ENCODE measurements around the gene CXCL12. TPM values are rescaled to one million over a fixed set of nuclear protein-coding genes. Genes with fewer than 3 reads are reported as not detected.

CXCL12 gene
- total RNA-seq, 1 donor from 2014 or later, result 394 TPM

DNA sequence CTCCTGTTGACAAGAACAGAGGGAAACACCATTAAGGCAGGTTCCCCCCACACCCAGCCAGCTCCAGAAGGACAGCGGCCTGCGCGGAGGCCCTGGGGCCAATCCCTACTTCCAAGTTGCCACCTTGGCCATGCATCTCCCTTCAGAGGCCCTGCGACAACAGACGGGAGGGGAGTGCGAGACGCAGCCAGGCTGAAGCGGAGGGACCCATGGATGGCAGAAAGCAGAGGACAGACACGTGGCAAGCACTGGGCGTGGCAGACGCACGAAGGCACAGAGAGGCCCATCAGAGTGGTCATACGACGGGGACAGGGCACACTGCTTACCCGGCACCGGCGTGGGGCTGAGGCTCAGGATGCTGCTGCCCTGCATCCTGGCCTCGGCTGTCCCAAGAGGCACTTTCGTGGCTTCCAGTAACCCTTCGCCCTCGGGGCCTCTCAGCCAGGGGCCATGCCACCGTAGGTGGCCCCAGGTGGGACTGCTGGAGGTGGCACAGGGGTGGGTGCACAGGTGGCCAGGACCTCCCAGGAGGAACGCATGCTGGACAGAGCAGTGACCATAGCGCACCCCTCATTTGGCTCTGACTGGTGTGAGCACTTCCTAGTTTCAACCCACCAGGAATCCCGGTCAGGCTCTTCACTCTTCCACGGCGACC is 11.4 kb downstream of the CXCL12 start:
- ATAC-seq, result no peak
- no peak for DNase-seq (ENCODE audit: low spot score)
- intact Hi-C loops (cut with DNase I), result no loop called here

DNA sequence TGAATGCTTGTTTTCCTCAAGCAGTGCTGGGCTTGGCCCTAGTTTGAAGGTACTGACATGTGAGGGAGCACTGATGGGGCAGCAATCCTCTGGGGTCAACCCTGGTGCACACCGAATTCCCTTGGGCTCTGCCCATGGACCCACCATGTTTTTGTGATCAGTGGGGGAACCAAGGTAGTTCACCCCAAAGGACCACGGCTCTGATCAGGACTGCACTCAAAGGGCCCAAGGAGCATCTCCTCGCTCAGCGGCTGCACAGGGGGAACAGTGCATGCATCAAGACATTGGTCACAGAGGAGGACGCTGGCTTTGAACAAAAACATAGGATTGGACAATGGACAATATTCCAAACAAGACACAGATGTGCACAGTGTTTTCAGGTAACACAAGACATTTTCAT is 12.7 kb downstream of the CXCL12 start:
- no peak for ATAC-seq
- intact Hi-C loops (cut with DNase I), result no loop called here
- DNase-seq (ENCODE audit: low spot score), result no peak

DNA sequence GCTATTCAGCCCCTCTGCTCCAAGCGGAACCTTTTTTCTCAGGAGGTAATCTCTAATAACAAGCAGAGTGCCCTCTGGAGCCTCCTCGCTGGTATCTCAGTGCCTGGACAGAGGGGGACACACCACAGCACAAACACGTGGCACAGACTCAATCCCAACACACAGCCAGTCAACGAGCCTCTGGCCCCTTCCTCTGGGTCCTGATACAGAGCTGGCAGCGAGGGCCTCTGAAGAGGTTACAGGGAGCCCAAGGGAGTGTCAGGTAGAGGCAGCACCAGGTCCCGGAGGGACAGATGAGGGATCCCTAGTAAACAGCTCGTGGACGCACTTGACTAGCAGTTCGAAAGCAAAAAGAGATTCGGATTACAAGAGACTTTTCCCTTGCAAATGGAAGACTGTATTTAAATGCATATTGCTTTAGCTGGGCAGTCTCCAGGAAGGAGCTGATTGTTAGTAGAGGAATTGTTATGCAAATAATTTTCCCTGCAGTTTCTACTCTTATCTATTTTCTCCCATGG is 14.1 kb downstream of the CXCL12 start:
- no peak for DNase-seq (ENCODE audit: low spot score)

DNA sequence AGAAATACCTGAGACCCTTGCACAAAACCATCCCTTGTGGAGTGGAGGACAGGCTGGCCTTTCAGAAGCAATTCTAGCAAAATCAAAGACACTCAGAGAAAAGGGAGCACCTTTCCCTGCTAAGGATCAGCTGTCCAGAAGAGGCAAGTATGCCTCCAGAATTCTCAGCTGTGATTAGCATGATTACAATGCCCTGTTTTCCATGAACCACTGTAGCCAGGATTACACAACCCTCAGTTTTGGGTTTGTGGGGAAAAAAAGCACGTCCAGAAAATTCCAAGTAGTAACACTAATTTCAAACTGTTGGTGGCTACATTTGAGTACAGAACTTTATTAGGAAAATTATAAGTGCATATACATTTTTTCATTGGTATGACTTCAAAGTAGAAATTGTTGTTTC is 15.0 kb downstream of the CXCL12 start:
- intact Hi-C loops (cut with DNase I), result no loop called here
- ATAC-seq (peak; percentile 48), DNase-seq (ENCODE audit: low spot score) (no peak)

More for the DNA sequence above, 14.1 kb downstream of the CXCL12 start:
- no peak for ATAC-seq
- intact Hi-C loops (cut with DNase I), result no loop called here

DNA sequence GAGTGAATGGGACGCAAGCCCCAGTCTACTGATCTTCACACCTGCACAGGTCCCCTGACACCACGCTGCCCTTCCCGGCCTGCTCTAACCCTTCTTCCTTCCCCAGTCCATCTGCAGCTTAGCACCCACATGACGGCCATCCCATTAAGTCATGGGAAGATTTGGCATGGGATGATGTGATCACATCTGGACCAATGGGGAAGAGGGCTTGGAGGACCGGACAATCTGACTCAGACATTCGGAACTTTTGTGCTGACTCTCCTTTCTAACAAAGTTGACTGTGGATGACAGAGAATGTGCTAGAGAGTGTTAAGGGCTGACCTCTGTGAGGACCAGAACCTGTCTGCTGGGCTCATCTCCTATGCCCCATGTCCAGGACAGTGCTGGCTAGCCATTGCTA is 15.6 kb downstream of the CXCL12 start:
- DNase-seq (ENCODE audit: low spot score), result no peak
- ATAC-seq, result peak; percentile 33
- intact Hi-C loops (cut with DNase I), result no loop called here

DNA sequence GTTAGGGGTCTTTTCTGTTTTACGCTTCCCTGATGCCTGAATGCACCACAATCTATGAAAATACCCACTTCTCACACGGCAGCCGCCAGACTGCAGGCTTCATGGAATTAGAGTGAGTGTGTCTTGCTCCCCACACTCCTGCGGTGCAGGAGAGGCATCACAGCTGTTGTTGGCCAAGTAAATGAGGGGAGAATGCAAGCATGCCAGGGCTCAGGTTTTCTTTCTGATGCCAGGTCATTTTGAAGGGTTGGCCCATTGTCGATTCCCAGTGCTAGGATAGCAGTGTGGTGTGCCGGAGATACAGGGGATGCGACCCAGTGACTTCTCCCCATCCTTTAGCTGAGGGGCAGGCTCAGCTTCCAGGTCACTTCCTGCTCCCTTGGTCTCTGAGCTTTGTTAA is 16.3 kb downstream of the CXCL12 start:
- intact Hi-C loops (cut with DNase I), result no loop called here

DNA sequence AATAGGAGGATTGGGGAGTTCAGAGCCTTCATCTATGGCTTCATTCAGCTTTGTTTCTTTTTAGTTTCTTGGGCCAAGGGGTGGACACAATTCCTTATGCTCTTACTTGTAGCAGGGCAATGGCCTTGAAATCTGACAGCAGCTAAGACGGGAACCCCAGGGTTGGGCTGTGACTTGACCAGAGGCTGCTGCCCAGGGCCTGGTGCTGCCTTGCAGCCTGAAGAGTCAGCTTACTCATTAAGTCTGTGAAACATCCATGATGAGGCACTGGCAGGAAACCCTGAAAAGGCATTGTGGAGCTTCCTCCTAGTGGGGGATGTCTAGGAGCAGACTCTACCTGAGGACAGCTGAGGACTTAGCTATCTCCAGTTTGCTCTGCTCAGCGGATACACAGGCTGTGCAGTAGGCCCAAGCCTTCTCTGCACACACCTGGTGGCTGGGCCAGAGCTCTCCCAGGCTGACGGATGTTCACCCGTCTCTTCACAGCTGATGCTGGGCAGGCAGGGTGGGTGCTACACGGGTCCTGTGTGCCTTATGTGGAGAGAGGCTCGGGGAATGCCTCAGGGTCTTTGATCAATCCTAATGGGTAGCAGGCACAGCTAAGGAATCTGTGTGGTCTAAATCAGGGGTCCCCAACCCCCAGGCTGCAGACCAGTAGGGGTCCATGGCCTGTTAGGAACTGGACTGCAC is 17.8 kb downstream of the CXCL12 start:
- ATAC-seq (no peak), DNase-seq (ENCODE audit: low spot score) (no peak)
- intact Hi-C loops (cut with DNase I), result no loop called here

More for the DNA sequence above, 16.3 kb downstream of the CXCL12 start:
- ATAC-seq, result no peak
- DNase-seq (ENCODE audit: low spot score), result no peak

DNA sequence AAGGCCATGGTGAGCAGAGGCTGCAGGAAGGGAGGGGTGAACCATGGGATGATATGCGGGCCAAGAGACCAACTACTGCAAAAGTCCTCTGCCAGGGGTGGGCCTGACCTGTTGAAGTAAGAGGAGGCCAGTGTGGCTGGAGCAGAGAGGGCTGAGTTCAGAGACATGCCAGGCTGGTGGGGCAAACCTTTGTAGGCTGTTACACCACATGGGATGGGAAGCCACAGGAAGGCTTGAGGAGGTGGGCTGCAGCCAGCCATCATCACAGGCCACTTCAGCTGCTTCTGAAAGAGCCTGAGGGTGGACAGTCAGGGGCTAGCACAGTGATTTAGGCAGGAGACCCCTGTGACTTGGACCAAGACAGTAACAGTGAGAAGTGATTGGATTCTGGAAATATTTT is 20.3 kb downstream of the CXCL12 start:
- no peak for DNase-seq (ENCODE audit: low spot score)
- no peak for ATAC-seq
- intact Hi-C loops (cut with DNase I), result no loop called here

DNA sequence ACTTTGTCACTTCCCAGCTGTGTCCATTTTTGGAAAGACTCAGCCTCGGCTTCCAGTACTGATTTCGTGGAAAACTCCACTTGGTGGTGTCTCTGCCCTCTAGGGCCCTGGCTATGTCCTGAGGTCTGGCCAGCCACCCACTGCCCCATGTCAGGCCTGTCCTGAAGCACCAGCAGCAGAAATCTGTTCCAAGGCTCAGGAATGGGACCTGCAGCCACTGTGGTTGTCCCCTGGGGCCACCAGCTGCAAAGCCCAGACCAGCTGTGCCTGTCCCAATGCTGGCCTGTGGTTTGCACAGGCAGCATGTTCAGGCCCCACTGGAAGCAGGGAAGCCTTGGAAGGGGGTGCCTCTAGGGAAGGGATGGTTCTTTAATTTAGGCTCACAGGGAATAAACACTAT is 21.2 kb downstream of the CXCL12 start:
- intact Hi-C loops (cut with DNase I), result no loop called here
- ATAC-seq, result no peak

DNA sequence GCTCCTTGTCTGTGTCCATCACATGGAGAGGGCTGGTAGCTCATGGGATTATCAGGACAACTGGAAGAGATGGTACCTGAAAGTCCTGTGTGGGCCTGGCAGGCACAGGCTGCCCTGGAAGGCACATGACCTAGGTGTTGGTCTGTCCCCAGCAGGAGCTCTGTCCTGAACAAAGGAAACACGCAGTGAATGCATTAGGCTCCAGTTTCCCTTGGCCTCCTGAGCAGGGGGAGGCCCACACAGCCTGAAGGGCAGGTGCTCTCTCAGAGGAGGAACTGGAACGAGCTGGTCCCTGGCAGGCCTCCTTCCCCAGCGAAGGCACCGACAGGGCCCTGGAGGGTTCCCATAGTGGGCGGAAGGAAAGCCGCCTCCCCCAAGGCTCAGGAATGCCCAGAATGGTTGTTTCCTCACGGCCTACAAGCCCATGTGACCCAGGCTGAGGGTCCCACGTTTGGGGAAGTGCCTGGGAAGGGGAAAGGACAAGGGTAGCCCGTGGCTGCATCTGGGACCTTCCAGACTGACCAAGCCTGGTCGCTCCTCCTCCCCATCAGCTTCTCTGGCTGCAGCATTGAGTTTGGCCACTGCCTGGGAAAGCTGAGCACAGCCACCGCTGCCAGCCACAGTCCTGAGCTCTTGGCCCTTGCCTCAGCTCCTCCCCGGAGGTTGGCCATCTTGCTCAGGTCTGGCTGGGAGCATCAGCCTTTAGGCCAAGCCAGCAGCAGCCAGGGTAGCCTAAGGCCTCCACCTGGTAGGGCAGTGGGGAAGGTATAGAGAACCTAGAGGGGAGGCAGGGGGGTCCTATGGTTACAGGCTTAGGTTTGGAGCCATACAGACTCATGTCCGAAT is 21.8 kb downstream of the CXCL12 start:
- DNase-seq (ENCODE audit: low spot score) (no peak), ATAC-seq (peak; percentile 11)
- intact Hi-C loops (cut with DNase I), result no loop called here

More for the DNA sequence above, 21.2 kb downstream of the CXCL12 start:
- DNase-seq (ENCODE audit: low spot score), result no peak

DNA sequence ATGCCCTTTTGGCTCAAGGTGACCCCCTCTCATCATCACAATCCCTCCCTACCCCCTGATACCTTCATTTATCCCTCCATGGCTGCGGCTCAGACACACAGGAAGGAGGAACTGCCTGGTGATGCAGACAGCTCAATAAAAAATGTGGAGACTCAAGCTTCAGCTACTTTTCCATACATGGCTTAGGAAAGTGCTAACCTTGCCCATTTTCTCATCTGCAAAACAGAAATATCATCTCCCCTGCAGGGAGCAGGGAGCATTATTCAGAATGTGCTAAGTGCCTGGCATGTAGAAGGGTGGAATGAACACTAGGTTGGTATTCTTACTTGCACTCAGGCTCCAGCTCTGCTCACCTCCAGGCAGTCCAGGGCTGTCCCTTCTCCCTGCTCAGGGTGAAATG is 23.8 kb downstream of the CXCL12 start:
- DNase-seq (ENCODE audit: low spot score) (no peak), ATAC-seq (no peak)
- intact Hi-C loops (cut with DNase I), result no loop called here

DNA sequence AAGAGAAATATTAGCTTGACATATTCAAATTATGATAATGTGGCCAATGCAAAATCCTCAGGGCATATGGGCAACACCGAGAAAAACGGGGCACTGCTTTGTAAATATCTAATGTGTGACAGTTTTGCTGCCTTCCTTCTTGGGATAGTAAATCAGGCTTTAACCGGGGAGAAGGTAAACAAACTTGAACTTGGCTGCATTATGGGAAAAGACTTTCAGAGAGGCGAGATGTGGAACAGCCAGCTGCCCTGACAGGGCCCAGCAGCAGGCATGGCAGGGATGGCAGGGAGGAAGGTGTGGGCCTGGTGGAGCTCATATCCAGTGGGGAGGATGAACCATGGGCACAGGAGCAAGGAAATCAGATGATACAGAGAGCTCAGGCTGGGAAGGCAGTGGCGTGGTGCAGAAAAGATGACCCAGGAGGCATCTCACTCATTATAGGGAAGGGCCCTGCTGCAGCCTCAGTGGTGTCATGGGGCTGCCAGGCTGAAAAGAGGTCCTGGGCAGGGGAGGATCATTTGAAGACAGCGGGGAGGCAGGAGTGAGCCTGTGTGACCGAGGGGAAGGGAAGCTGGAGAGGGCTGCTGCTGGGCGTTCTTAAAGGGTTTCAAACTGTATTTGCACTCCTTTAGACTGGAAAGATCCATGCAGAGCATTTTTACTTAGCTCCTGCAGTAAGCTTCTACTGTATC is 26.7 kb downstream of the CXCL12 start:
- ATAC-seq (no peak), DNase-seq (ENCODE audit: low spot score) (no peak)
- intact Hi-C loops (cut with DNase I), result no loop called here

DNA sequence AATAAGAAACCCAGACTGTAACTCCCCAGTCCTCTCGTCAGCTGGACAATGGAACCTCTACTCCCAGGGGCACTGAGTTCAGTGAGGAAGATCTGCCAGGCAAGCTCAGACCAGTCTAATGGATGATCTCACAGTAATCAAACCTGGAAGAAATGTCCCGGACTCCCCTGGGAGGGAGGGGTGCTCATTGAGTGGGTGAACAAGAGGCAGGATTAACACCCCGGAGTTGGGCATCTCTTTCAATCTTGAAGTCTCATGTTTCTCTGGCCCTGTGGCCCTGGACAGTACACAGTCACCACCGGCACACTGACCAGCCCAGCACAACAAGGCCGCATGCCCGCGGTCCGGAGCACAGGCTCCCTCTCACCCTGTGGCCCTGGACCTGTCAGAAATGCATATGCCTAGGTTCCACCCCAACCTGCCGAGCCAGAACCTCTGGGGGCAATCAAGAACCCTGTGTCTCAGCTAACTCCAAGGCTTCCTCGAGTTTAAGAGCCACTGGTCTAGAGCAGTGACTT is 27.8 kb downstream of the CXCL12 start:
- DNase-seq (ENCODE audit: low spot score) (no peak), ATAC-seq (peak; percentile 23)
- intact Hi-C loops (cut with DNase I), result no loop called here

DNA sequence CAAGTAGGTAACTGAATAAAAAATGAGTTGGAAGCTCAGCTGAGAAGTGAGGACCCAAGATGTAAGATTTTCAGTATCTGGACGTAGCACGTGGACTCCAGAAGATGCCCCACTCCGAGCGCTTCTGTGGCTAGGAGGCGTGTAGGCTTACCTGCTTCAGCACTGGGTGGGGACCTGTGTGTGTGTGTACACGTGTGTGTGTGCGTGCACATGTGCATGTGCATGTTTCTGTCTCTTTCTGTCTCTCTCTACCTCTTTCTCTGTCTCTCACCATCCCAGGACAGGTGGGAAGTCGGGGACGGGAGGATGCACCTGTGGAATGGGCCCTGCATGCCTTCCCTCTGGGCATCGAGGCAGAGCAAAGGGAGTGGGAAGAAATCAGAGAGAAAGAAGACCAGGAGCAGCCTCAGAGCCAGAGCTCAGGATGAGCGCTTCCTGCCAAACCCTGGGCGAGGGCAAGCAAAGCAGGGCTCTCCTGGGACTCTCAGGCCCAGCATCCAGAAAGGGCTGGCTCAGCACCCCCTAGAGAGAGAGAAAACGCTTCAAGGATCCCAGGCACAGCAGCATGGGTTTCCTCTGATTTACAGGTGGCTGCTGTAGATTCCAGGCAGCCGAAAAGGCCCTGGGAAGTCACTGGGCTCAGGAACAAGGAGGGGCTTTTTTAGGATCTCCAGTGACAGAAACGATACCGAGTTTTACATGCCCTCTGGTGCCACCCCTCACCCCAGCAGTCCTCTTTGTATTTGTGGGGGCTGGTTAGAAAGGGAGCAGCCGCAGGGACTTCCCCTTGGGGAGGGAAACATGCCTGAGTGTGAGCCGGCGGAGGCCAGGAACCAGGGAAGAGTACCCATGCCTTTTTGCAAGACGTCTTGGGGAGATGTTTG is 28.5 kb downstream of the CXCL12 start:
- intact Hi-C loops (cut with DNase I), result no loop called here
- DNase-seq (ENCODE audit: low spot score) (no peak), ATAC-seq (no peak)

DNA sequence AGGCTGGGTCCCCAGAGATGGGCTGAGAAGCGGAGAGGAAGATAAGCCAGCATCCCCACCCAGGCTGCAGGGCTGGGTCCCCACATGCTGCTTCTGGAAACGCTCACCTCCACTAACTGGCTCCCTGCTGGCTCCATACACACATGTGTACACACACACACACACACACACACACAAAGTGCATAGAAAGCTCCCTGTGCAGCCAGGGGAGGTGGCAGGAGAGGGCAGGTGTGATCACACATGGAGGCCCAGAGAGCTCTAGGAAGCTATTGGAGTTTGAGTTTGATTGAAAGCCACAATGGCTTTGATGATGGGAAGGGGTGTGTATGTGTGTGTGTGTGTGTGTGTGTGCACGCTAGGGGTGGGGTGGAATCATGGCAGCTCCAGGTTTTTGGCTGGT is 29.3 kb downstream of the CXCL12 start:
- intact Hi-C loops (cut with DNase I), result no loop called here
- no peak for DNase-seq (ENCODE audit: low spot score)

DNA sequence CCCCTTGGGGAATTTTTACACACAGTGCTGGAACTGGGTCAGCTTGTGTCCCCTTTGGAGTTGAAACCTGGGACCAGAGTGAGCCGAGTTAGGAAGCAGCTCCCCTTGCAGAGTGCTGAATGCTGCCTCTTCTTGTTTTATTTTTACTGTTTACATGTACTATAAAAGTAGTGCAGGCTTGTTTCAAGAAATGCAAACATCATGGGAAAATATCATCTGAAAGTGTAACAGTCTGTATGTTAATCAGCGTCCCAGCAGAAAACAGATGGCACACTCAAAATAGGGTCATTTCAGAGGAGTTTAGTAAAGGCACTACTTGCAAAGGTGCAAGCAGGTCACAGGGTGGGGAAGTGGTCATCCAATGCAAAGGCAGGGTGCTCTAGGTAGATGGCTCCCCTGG is 30.1 kb downstream of the CXCL12 start:
- ATAC-seq (no peak), DNase-seq (ENCODE audit: low spot score) (peak; percentile 19)
- intact Hi-C loops (cut with DNase I), result no loop called here

More for the DNA sequence above, 29.3 kb downstream of the CXCL12 start:
- ATAC-seq, result no peak

DNA sequence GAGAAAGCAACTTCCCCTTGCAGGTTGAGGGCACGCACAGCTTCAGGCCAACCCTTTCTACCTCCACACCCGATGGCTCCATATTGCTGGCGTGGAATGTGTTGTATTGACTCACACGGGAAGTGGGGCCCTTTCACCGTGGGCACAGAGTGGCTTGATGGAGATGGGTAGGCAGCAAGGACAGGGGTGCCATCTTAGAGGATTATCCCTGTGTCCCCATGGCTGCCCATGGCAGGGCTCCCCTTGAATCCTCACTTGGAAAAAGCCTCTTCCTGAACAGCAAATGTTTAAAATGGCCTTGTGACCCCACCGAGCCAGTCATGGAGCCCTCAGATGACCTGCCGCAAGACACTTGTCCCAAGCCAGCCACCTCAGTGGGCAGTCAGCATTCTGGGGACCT is 31.2 kb downstream of the CXCL12 start:
- DNase-seq (ENCODE audit: low spot score) (peak; percentile 28), ATAC-seq (no peak)
- intact Hi-C loops (cut with DNase I), result no loop called here

DNA sequence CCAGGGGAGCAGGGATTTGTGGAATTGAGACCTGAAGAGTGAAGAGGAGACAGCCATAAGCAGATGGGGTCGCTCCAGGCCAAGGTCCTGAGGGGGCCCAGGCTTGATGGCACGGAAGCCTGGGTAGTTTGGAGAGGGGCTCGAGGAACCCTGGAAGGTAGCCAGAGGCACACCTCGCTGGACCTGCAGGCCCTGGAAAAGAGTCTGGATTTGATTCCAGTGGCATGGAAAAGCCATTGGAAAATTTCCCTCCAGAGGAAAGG is 31.8 kb downstream of the CXCL12 start:
- ATAC-seq, result no peak
- DNase-seq (ENCODE audit: low spot score), result no peak
- intact Hi-C loops (cut with DNase I), result no loop called here
